Brain pericyte (primary cell): ENCODE data around the gene NLGN1.

Source experiments
- DNase-seq: peaks from one replicate; pipeline ENCODE4 v3.0.0-alpha.2; 2012; ENCODE audit warnings: low read depth, low spot score

NLGN1 gene

GRCh38 chr3:173977747-173978146 lies 580.2 kb downstream of the NLGN1 start:
- no peak for DNase-seq

DNA sequence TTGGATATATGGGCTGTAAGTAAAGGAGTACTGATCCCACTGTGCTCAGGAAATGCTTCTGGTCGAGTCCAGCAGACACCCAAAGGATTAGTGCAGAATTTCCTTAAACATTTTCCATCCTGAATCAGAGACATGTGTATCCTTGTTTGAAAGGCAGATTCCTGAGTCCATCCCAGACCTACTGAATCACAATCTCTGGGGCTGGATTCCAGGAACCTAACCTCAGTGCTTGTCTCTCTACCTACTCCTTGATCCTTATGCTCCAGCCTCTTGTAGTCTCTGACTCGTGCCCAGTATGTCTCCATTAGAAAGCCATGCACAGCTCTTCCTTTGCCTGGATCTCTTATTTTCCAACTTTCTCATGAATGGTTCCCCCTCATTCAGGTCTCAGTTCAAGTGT lies 585.8 kb downstream of the NLGN1 start:
- no peak for DNase-seq

DNA sequence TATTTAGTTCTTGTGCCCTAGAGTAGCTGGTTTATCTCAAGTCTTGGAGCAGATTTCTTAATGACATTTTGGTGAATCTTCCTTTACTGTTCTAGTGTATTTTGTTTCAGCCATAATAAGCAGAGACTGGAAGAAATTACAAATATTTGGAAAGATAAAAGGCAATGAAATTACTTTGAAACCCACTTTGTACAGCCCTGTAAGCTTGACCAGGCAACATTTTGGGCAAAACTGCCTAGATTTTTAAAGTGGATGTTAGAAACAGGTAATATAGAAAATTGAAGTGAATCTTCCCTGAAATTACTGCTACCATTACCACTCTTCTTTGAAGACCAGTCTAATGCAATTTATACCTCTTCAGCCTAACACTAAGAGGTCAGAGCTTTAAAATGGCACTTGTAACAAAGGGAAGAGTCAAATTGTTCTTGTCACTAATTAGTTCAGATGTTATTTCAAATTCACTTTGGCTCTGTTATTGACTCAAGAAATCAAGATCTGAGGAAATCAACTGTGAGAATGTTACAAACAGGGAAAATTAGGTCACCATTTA lies 589.4 kb downstream of the NLGN1 start:
- no peak for DNase-seq

DNA sequence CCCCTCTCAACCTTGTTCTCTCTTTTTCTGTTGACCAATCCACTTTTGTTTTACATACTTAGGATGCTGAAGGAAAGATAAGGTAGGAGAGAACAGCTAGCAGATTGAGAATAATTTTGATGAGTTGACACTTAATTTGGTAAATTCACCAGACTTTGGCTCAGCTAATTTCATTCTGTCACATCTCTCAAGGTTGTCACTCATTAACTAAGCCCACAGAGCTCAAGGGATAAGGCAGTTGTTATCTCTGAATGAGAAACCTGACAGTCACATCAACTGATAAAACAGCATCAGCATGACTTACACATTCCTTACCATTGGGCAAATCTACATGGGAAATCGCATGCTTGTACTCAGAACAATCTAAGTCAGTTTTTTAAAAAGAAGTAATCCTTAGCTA lies 591.4 kb downstream of the NLGN1 start:
- DNase-seq, result no peak

DNA sequence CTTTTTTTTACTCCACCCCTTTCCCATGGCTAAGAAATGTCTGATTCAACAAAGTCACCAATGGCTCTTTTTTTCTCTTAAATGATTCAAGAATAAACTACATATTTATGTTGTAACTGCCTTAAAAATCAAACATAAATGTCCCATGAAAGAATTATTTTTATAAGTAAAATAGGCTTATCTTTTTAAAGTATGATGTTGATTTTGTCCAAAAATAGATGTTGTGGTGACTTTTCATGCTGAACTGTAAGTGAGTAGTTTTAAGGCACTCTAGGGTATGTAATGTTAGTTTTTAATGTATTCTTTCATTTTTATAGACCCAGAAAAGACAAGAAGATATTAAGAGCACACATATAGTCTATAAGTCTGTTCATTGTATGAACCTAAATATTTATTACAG lies 594.9 kb downstream of the NLGN1 start:
- DNase-seq, result no peak

GRCh38 chr3:173993299-173993698 lies 595.8 kb downstream of the NLGN1 start:
- peak; percentile 13 for DNase-seq

GRCh38 chr3:174000675-174001074 lies 603.1 kb downstream of the NLGN1 start:
- no peak for DNase-seq

DNA sequence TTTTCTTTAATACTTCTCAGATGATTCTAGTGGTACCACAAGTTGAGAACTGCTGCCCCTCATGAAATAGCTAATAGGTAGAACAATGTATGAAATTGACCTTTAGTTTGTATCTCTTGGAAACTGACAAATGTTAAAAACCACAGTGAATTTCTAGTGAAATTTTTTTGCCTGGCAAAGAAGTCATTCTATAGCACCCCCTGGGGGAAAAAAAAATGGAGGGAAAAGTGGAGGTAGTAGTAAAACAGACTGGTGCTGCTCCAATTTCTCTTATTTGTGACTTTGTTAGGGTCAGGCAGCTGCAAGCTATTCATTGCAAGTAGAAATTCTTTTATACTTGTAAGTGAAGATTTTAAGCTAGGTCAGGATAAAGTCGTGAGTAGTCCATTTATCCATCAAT lies 605.0 kb downstream of the NLGN1 start:
- DNase-seq, result no peak

DNA sequence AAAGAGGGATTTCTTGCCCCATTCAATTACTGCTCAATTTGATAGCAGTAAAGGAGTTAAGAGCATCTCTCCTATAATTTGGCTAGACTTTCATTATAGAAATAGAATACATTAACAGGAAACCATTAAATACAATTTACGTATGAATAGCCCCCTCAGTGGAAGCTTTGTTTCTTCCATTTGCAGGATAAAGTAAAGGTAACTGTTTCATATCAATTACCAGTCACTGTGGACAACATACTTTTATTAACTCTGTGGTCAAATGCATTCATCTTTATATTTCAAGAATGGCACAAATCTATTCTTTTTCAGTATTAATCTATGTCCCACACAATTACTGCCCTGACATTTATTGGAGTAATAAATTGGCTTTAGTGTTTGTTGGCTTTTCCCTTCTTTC lies 613.4 kb downstream of the NLGN1 start:
- DNase-seq, result no peak

- DNase-seq, result no peak
Observed at GRCh38 chr3:174016186-174016585, 618.6 kb downstream of the NLGN1 start.

DNA sequence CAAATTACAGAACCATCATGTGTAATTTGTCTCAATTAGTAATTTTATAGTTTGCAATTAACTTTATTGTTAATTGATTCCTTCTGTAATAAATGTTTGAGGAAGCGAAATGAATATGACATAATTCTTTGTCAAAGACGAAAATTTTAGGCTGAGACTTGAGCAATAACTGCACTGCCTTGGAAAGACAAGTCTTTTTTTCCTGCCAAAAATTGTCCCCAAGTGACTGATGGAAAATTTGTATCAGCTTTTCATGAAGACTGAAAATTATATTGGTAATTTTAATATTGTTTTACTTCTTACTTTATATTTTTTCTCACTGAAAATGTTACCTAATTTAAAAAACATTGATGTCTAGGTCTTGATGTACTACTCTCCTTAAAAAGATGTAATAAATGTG lies 622.6 kb downstream of the NLGN1 start:
- DNase-seq, result no peak

- no peak for DNase-seq
Observed at GRCh38 chr3:174023421-174023820, 625.9 kb downstream of the NLGN1 start.

- no peak for DNase-seq
Observed at GRCh38 chr3:174028673-174029072, 631.1 kb downstream of the NLGN1 start.

- no peak for DNase-seq
Observed at GRCh38 chr3:174035328-174035886, 637.9 kb downstream of the NLGN1 start.

GRCh38 chr3:174046311-174046710 lies 648.8 kb downstream of the NLGN1 start:
- DNase-seq, result no peak

DNA sequence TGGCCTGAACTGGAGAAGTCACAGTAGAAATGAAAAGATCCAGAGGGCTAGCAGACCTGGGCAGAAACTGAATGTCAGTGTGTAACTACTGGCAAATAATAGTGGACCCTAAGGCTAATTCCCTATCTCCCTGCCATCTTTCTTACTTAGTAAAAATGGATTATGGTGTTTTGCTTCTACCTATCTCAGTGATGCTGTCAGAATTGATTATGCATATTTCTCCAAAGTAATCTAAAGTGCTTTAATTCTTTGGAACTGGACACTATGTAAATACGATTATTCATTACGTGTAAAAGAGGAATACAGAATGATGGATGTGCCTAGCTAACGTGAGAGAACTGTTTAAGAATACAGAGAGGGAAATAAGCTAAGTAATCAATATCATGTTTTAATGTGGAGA lies 651.9 kb downstream of the NLGN1 start:
- DNase-seq, result no peak

DNA sequence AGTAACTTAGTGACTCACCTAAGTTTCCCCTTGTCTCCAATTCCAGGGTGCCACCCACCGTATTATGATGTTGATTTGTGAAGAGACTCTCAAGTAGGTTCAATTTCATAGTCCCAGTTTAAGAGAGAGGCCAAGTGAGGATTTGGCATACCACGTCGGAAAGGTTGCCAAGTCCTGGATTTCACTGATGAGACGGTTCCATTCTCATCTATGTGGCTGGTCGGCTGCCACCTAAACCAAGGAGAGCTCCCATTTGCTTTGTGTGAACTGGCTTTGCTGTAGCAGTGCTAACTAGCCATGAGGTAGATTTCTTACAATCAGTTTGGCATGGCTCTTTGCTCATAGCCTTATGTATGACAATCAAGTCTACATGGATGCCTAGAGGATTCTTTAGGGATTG lies 653.6 kb downstream of the NLGN1 start:
- no peak for DNase-seq

- DNase-seq, result no peak
Observed at GRCh38 chr3:174058804-174059203, 661.3 kb downstream of the NLGN1 start.

GRCh38 chr3:174060431-174060830 lies 662.9 kb downstream of the NLGN1 start:
- DNase-seq, result no peak

DNA sequence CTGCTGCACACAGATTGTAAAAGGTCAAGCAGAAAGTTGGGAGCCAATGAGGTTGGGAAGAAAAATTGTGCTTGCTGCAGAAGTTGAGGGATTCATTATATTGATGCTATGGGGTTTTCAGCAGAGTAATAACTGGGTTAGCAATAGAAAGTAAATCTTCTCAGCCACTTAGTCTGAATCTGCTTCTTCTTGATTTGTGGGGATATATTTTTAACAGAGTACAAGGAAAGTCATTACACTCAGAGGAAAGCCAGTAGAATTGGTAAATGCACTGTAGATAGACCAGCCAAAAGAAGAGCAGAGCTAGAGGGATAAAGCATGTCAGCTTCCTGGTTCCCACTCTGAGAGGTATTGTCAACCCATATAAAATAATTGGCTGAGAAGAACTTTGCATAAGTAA lies 663.6 kb downstream of the NLGN1 start:
- DNase-seq, result no peak

DNA sequence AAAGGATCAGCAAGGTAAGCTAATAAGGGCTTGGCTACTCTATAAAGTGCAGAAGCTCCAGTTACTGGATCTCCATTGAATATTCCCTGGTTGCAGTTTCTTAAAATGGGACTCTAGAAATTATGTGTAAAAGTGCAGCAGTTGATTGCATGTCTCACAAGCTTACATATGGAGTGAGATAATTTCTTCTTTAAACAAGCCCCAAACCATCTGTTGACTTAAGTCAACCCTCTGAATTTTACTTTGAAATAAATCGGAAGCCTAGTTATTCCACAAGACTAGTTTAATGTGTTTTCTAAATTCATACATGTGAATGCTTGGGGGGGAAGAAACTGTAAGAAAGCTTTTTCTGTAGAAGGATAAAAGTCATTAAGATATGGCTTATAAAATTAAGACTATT lies 664.2 kb downstream of the NLGN1 start:
- no peak for DNase-seq

GRCh38 chr3:174062923-174063322 lies 665.4 kb downstream of the NLGN1 start:
- no peak for DNase-seq

DNA sequence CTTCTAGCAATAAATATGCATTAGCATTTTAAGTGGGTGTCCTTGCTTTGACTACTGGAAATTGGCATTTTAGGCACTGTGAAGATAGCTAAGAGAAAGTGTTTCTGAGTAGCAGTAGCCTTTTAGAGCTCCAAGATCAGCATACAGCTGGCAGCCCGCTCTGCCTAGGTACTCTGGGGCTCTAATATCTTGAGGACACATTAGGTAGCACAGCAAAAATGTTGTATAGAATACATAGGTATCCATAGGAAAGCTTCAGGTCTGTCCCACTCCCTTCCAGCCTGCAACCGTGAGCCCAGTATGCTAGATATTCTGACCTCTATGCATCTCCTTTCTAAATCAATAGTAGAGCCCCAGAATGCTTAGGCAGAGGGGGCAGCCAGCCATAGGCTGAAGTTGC lies 670.5 kb downstream of the NLGN1 start:
- no peak for DNase-seq

DNA sequence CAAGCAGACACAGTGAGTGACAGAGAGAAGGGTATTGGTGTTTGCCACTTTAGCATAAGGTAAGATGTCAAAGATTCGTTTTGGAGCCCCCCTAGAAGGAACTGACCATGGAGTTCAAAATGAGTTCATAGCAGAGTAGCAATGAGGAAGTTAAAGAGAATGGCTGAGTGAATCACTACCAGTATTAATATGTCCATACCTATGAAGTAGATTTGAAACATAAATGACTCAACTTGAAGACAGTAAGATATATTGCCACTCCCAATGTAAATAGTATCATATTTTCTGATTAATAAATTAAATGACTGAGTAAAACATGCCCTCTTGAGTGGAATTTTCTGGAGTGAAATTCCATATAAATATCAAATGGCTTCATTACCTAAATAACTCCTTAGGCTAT lies 675.1 kb downstream of the NLGN1 start:
- no peak for DNase-seq
